Measurements from ENCODE around the gene BMPR1B.

GRCh38 chr4:94962484-94962883, 204.7 kb downstream of the BMPR1B start:
- no peak for TF ChIP-seq CTCF (conservative IDR thresholded peaks at IDR 0.05 in 1 of 2, IDR thresholded peaks at IDR 0.05 in 1 of 2; ENCODE audit: extremely low read depth in 1 of 2, insufficient read depth in 1 of 2, low read depth in 1 of 2, low read length in 2 of 2)
- TF ChIP-seq EZH2 (IDR thresholded peaks at IDR 0.05; ENCODE audit: borderline replicate concordance, low read length): no peak

Data from mammary epithelial cell (primary cell).